PC-3 (cell line): ENCODE data around the gene IL4I1.

Source experiments
- CTCF ChIP-seq: fragments of 300-600 bp; sonication (generic); conservative IDR thresholded peaks from 2 replicates; pipeline ENCODE4 v1.5.1; 2017; ENCODE audit warnings: antibody characterized with exemption, low read depth, mild to moderate bottlenecking, low read length
- EZH2 ChIP-seq: fragments of 300-600 bp; sonication (generic); IDR thresholded peaks from one replicate; pipeline ENCODE4 v1.6.1; 2017; ENCODE audit warnings: antibody characterized with exemption, mild to moderate bottlenecking, low read length; ENCODE audit not compliant: unreplicated experiment

- TF ChIP-seq CTCF (no peak), EZH2 (no peak)
Measured at GRCh38 chr19:49869484-49870308, 27.0 kb downstream of the IL4I1 start.
